PC-3 (cell line): ENCODE data around the gene CDCA4. TPM values are rescaled to one million over a fixed set of nuclear protein-coding genes. Genes with fewer than 3 reads are reported as not detected.
A peak's percentile ranks its signal among the peaks of the same experiment; 100 is the strongest.

ENCODE experiments used
- ATAC-seq: fragments of 200-7000 bp; cut with Tn5 transposase; 2 replicates; pipeline ENCODE4 v1.9.1; 2020; ENCODE audit warnings: mild to moderate bottlenecking, moderate library complexity
- BruUV-seq: library from RNA; stranded (reverse); fragments of 400-500 nt; replicated peaks from 2 replicates; lab custom pipeline; 2021; lab: Mats Ljungman, UMichigan
- CTCF ChIA-PET: fragments of 300-600 bp; sonication (Branson Sonifier 250); formaldehyde crosslinking; loops from one replicate; lab custom pipeline; 2022; ENCODE audit warnings: antibody characterized with exemption; lab: Charles Lee
- POLR2A ChIA-PET: fragments of 300-600 bp; sonication (Branson Sonifier 250); formaldehyde crosslinking; loops from one replicate; lab custom pipeline; 2022; ENCODE audit warnings: antibody characterized with exemption; ENCODE audit not compliant: unreplicated experiment; lab: Charles Lee
- DNase-seq: peaks from one replicate; pipeline ENCODE4 v3.0.0-alpha.2; 2015
- H2AFZ ChIP-seq: fragments of 300-600 bp; sonication (generic); 2 replicates; pipeline ENCODE4 v1.6.0; 2016; ENCODE audit warnings: antibody characterized with exemption, low read length
- H3F3A ChIP-seq: fragments of 300-600 bp; sonication (generic); one replicate; pipeline ENCODE4 v1.6.0; 2017; ENCODE audit warnings: antibody characterized with exemption, low read length, control low read depth, mild to moderate bottlenecking; ENCODE audit not compliant: unreplicated experiment
- H3K27ac ChIP-seq: fragments of 300-600 bp; sonication (generic); 2 replicates; pipeline ENCODE4 v1.5.1; 2016; ENCODE audit warnings: mild to moderate bottlenecking, low read length
- H3K27me3 ChIP-seq: fragments of 300-600 bp; sonication (generic); 2 replicates; pipeline ENCODE4 v1.6.1; 2016; ENCODE audit warnings: low read length, mixed read lengths
- H3K36me3 ChIP-seq: fragments of 300-600 bp; sonication (generic); 2 replicates; pipeline ENCODE4 v1.6.1; 2016; ENCODE audit warnings: low read depth, mixed run types, low read length, mixed read lengths
- H3K4me1 ChIP-seq: fragments of 300-600 bp; sonication (generic); 2 replicates; pipeline ENCODE4 v1.5.1; 2016; ENCODE audit warnings: low read length; ENCODE audit not compliant: insufficient read depth
- H3K4me2 ChIP-seq: fragments of 300-600 bp; sonication (generic); 2 replicates; pipeline ENCODE4 v1.6.0; 2016; ENCODE audit warnings: low read length
- H3K4me3 ChIP-seq: fragments of 300-600 bp; sonication (generic); 2 replicates; pipeline ENCODE4 v1.5.1; 2016; ENCODE audit warnings: mild to moderate bottlenecking, low read length, mixed read lengths
- H3K79me2 ChIP-seq: fragments of 300-600 bp; sonication (generic); 2 replicates; pipeline ENCODE4 v1.6.1; 2017; ENCODE audit warnings: low read length, mixed read lengths
- H3K9ac ChIP-seq: fragments of 300-600 bp; sonication (generic); 2 replicates; pipeline ENCODE4 v1.6.0; 2016; ENCODE audit warnings: mild to moderate bottlenecking, low read length
- H3K9me2 ChIP-seq: fragments of 300-600 bp; sonication (generic); replicated peaks from 2 replicates; pipeline ENCODE4 v1.6.1; 2016; ENCODE audit warnings: mixed run types, low read length, mixed read lengths
- H3K9me3 ChIP-seq: fragments of 300-600 bp; sonication (generic); 2 replicates; pipeline ENCODE4 v1.6.1; 2016; ENCODE audit warnings: low read length, mixed read lengths
- H4K20me1 ChIP-seq: fragments of 300-600 bp; sonication (generic); 2 replicates; pipeline ENCODE4 v1.6.1; 2016; ENCODE audit warnings: low read length, mixed read lengths
- CTCF ChIP-seq: fragments of 300-600 bp; sonication (generic); conservative IDR thresholded peaks from 2 replicates; pipeline ENCODE4 v1.5.1; 2017; ENCODE audit warnings: antibody characterized with exemption, low read depth, mild to moderate bottlenecking, low read length
- EZH2 ChIP-seq: fragments of 300-600 bp; sonication (generic); IDR thresholded peaks from one replicate; pipeline ENCODE4 v1.6.1; 2017; ENCODE audit warnings: antibody characterized with exemption, mild to moderate bottlenecking, low read length; ENCODE audit not compliant: unreplicated experiment
- EZH2phosphoT487 ChIP-seq: fragments of 300-600 bp; sonication (generic); IDR thresholded peaks from 2 replicates; pipeline ENCODE4 v1.6.1; 2018; ENCODE audit warnings: mild to moderate bottlenecking, antibody characterized with exemption, low read length, borderline replicate concordance
- intact Hi-C: fragments of 100-400 bp; cut with micrococcal nuclease; formaldehyde crosslinking; loops from 2 replicates; pipeline ENCODE4 v1.9.0; 2023
- total RNA-seq: library from RNA; depleted of rRNA; stranded (reverse); fragments of >200 nt; gene quantifications from 2 replicates; pipeline ENCODE4 v1.2.3, GENCODE V29; 2014

The CDCA4 gene
- total RNA-seq, 1 experiment from 2014 or later = 113 TPM

- Histone ChIP-seq H3K27ac (peak overlapping the region; percentile 92), H4K20me1 (no peaks in the 10 kb centered on the region), H3K9me3 (no peaks in the 10 kb centered on the region), H3K9ac (peak overlapping the region; percentile 23), H3K4me1 (peaks cover 84% of the 10 kb centered on the region), H3K27me3 (no peaks in the 10 kb centered on the region), H3K4me3 (peak overlapping the region; percentile 28; the same call in 1 of the 2 replicates), H2AFZ (no peak overlapping the region), H3F3A (no peaks in the 10 kb centered on the region), H3K9me2 (no peaks in the 10 kb centered on the region), H3K36me3 (no peaks in the 10 kb centered on the region), H3K79me2 (peaks cover 43% of the 10 kb centered on the region), H3K4me2 (peak overlapping the region; percentile 70)
- TF ChIP-seq EZH2 (no peak), CTCF (no peak)
- DNase-seq = no peak
- ChIA-PET POLR2A (interaction anchor here (0.6 to 2.5 kb wide), 3 partner anchors 11 to 81 kb away, joined by 5 to 8 read pairs (median 5); partner anchors contain the start of gene CLBA1), CTCF (interaction anchor here (0.6 to 1.9 kb wide), 6 partner anchors 9 to 81 kb away, joined by 3 to 7 read pairs (median 4); no protein-coding TSS in a partner anchor)
- intact Hi-C loops = loop anchor here (5.0 kb wide), 1 partner anchor 42 kb away; no protein-coding TSS in a partner anchor
- no peak for ATAC-seq
- BruUV-seq = no TSS peak
Observed at GRCh38 chr14:104974146-104974541, 46.7 kb downstream of the CDCA4 start.

GRCh38 chr14:104973385-104974145 is 47.3 kb downstream of the CDCA4 start:
- H3K4me2 ChIP-seq = peak overlapping the region; percentile 70
- peak overlapping the region; percentile 92 for H3K27ac ChIP-seq
- ChIA-PET POLR2A (interaction anchor here (0.6 to 2.5 kb wide), 8 partner anchors 12 to 81 kb away, joined by 3 to 8 read pairs (median 4); partner anchors contain the start of gene CLBA1), CTCF (interaction anchor here (0.6 to 1.9 kb wide), 7 partner anchors 9 to 80 kb away, joined by 3 to 7 read pairs (median 4); partner anchors contain the start of gene CLBA1)
- DNase-seq (peak; percentile 99), ATAC-seq (peak; percentile 47)
- H3K9me3 ChIP-seq = no peaks in the 10 kb centered on the region
- peaks cover 88% of the 10 kb centered on the region for H3K4me1 ChIP-seq
- H3K9ac ChIP-seq = peak overlapping the region; percentile 23
- H3K9me2 ChIP-seq = no peaks in the 10 kb centered on the region
- H3K27me3 ChIP-seq = no peaks in the 10 kb centered on the region
- intact Hi-C loops = loop anchor here (1.0 to 5.0 kb wide), 3 partner anchors 41 to 77 kb away; no protein-coding TSS in a partner anchor
- H3K36me3 ChIP-seq = no peaks in the 10 kb centered on the region
- no TSS peak for BruUV-seq
- TF ChIP-seq EZH2phosphoT487 = peak; percentile 95
- no peak for TF ChIP-seq EZH2
- no peaks in the 10 kb centered on the region for H3F3A ChIP-seq
- peak overlapping the region; percentile 28; the same call in 1 of the 2 replicates for H3K4me3 ChIP-seq
- H4K20me1 ChIP-seq = no peaks in the 10 kb centered on the region
- H3K79me2 ChIP-seq = peaks cover 43% of the 10 kb centered on the region
- no peak overlapping the region for H2AFZ ChIP-seq

GRCh38 chr14:104973135-104973384 is 47.8 kb downstream of the CDCA4 start:
- BruUV-seq = no TSS peak
- no peak for DNase-seq
- Histone ChIP-seq H3K36me3 (no peaks in the 10 kb centered on the region), H3K4me1 (peaks cover 91% of the 10 kb centered on the region), H4K20me1 (no peaks in the 10 kb centered on the region), H2AFZ (no peak overlapping the region), H3K9me3 (no peaks in the 10 kb centered on the region), H3K9ac (peak overlapping the region; percentile 78), H3K4me3 (peak overlapping the region; percentile 37; the same call in 1 of the 2 replicates), H3K4me2 (peak overlapping the region; percentile 81), H3K27me3 (no peaks in the 10 kb centered on the region), H3K79me2 (peaks cover 43% of the 10 kb centered on the region), H3K27ac (peak overlapping the region; percentile 92), H3K9me2 (no peaks in the 10 kb centered on the region), H3F3A (no peaks in the 10 kb centered on the region)
- ChIA-PET CTCF (interaction anchor here (0.7 to 1.9 kb wide), 3 partner anchors 13 to 55 kb away, joined by 4 to 7 read pairs (median 4); partner anchors contain the start of gene CLBA1), POLR2A (interaction anchor here (0.7 to 2.5 kb wide), 7 partner anchors 12 to 54 kb away, joined by 3 to 8 read pairs (median 4); partner anchors contain the start of gene CLBA1)
- no peak for ATAC-seq
- intact Hi-C loops = loop anchor here (1.0 to 5.0 kb wide), 3 partner anchors 41 to 76 kb away; no protein-coding TSS in a partner anchor
- TF ChIP-seq EZH2 = no peak
- TF ChIP-seq EZH2phosphoT487 = no peak
- TF ChIP-seq CTCF = no peak
